GM19099 (cell line): ENCODE data around the gene LINGO1.

Experiments
- POLR2A ChIP-seq: IDR thresholded peaks from 3 replicates; pipeline ENCODE4 v1.6.1; 2011; ENCODE audit warnings: low read depth; ENCODE audit not compliant: insufficient read length; ENCODE audit errors: extremely low read depth

The LINGO1 gene

DNA sequence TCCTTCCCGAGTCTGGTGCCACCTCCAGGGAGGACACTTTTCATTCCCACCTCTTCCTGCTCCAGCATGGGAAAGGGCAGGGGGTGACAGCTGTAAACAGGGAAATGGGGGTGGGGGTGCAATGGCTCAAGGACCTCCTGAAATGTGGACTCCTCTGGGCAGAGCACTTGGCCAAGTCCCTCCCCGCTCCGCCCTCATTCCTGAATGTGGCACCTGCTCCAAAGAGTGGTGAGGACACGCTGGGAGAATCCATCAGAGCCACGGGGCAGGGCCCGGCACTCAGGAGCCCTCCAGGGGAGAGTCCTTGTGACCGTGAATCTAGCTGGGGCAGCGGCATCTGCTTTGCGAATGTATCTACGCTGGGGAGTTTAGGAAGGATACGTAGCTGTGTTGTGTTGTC, 11.1 kb upstream of the LINGO1 start:
- TF ChIP-seq POLR2A, result no peak

DNA sequence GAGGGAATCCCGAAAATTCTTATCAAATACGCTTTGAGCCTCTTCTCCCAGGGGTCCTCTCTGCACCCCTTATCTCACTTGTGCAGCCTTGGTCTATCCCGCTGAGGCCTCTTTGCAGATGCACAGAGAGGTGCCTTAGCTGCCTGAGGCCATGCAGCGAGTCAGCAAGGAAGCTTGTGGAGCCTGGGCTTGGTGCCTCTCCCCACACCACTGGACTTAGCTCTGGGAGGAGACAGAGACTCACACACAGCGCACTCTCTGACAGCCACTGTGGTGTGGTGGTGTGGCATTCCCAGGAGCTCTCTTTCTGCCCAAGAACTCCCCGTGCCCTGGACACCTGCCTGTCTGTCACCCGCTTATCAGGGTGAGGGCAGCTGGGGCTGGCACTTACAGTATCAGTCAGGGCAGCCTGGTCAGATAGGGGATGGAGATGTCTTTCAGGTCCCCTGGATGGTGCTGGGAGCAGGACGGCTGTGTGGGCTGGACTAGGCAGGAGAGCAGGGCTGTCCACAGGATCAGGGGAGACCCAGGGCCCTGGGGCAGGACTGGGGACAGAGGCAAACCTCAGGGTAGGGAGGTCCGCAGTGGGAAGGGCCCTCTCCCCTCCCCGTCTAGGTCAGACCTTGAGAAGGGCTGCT, 10.2 kb upstream of the LINGO1 start:
- TF ChIP-seq POLR2A, result no peak

DNA sequence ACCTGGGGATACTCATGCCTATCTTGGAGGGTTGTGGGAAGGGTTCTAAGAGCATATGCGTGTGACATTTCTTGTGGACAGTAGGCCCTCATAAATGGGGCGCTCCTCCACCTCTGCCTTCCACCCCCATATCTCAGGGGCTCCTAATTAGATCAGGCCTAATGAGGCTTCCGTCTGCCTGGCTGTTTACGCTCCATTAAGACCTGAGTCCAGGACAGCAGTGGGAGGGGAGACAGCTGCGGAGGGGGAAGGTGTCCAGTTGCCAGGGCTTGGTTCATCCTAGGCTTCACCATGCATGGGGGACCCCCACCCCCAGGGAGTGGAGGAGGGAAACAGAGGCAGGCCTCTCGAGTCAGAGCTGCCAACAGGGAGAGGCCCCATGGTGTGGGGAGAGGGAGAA, 9.3 kb upstream of the LINGO1 start:
- no peak for TF ChIP-seq POLR2A

DNA sequence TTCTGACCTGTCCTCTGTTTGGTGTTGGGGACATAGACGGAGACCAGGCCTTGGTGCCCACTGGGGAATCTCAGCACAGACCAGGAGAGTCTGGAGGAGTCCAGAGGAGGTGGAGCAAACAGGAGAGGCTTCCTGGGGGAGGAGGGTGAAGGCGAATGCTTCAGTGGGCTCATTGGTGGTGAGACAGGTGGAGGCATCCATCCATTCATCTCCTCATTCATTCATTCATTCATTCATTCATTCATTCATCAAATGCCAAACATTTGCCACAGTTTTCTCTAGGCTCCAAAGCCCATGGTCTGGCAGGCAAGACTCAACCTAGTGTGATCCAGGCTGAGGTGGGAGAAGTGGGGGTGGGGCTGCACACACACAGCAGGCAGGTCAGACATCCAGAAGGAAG, 7.9 kb upstream of the LINGO1 start:
- TF ChIP-seq POLR2A, result no peak

DNA sequence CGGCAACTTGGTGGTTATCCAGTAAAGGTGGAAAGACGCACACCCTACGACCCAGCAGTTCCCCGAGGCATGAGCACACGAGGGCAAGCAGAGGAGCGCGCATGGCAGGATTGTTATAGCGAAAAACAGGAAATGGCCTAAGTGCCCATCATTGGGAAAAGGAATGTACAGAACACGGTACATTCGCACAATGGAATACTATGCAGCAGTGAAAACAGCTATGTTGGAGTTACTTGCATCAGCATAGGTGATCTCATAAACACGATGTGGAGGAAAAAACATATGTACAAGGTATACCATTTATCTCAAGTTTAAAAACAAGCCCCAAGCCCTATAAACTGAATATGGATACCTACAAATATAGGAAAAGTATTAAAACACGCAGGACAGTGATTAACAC, 6.7 kb upstream of the LINGO1 start:
- TF ChIP-seq POLR2A, result no peak

DNA sequence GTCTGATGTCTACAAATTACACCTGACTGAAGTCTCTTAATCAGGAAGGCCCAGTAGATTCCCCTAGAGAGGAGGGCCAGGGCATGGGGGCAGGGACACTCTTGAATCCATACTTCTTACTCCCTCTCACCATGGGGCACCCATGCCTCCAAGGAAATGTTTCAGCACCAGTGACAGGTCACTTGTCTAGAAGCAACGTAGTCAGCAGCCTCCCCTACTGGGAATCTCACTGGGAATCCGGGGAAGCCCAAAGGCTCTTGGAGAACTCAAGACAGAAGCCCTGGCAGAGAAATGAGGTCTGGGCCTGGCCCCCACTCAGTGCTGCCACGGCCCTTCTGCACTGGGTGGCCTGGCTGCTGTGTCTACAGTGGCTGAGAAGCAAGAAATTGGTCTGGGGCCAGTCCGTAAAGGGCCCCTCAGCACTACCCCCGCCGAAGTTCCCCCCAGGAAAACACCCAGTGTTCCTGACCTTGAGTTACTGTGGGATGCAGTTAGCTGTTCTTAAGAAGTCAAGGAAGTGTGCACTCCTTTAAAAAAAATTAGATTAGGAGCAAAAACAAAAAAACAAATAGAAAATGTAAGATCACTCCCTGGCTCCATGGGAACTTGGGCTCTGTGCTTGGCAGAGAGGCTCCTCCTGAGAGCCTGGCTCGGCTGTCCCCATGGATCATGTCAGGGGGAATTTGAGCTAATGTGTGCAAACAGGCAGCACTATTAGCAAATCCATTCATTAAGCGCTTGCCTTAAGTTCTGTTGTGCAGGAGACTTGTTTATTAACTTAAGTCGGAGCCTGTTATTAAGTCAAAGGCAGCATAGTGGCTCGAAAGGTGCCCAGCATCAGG, 5.4 kb upstream of the LINGO1 start:
- no peak for TF ChIP-seq POLR2A

DNA sequence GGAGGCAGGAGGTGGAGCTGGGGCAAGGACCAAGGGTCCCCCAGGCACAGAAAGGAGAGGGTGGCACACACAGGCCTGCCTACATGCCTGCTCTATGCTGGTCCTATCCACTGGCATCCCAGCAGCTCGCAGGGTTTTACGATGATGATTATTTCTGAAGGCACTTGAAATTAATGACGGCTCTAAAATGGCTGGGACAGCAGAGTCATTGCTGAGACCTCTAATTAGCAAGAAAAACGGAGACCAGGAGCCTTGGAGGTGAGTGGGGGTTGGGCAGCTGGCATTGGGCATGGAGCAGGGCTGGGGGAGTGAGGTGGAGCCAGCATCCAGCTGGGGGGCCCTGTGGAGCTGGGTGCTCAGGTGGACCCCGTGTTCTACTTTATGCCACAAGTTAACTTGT, 3.5 kb upstream of the LINGO1 start:
- TF ChIP-seq POLR2A, result no peak

DNA sequence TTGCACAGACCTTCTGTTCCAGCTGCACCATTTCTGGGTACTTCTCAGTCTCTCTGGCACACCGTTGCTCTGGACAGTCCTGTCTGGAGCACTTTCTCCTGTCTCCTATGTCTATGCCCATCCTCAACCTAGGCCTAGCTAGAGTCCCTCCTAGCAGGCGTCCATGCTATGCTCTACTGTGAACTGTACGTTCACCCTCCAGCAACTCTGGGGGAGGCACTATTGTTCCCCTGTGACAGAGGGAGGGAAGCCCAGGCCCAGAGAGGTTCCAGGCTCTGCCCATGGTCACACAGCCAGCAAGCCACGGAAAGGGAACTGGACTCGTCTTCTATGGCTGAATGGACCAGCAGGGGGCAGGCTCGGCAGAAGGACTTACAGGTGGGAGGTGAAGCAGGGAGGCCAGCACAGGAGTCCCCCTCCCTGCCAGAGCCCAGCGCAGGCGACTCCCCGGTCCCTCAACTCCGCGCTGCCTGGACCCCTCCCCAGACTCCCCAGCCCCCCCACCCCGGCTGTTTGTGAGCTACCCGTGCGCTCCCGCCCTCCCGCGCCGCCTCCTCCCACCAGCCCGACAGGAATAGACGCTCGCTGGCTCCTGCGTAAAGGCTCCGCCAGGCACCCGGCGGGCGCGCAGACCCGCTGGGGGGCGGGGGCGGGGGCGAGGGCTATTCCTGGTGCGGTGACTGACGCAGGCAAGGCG, 1.7 kb upstream of the LINGO1 start:
- TF ChIP-seq POLR2A, result no peak

DNA sequence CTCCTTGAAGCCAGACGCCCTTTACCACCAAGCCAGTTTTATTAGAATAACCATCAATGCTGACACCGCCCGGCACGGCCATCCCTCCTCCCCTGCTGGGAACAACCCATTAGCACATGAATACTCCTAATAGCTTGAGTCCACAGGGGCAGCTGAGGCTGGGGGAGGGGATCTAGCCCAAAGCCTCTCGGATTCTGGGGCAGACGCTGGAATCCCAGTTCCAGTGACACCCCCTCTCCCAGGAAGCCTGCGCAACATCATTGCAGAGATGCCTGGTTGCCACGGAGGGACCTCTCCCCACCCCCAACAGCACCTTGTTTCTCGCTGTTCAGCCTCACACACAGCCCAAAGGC, 1.2 kb upstream of the LINGO1 start:
- TF ChIP-seq POLR2A, result no peak

DNA sequence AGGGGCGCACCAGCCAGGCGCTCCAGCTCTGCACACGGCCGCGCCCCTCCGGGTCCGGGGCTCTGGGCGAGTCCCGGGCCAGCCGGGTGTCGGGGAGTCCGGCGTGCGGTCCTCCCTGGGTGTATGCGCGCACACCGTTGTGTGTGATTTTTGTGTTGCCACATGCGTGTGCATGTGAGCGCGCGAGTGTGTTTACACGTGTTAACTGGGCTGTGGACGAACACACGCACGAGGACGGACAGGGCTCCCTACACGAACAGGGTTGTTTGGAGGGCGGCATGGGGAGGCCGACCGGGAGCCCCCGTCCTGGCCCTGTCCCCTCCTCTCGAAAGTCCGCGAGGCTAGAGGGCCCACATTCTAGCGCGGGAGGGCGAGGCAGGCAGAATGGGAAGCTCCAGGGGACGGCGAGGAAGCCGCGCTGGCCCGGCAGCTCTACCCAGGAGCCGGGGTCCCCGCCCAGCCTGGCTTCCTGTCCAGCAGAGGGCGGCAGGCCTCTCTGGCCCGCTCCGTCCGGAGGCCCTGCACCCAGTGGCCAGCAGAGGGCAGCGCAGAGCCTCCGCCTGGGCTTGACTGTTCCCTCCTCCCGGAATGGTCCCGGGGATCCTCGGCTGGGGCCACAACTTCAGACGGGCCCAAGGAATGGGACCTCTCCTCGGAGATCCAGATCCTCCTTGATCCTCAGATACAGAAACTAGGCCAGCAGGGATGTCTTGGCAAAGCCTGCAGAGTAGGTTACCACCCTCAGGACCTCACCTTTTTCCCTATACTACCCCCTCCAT, 611 bp upstream of the LINGO1 start:
- no peak for TF ChIP-seq POLR2A

DNA sequence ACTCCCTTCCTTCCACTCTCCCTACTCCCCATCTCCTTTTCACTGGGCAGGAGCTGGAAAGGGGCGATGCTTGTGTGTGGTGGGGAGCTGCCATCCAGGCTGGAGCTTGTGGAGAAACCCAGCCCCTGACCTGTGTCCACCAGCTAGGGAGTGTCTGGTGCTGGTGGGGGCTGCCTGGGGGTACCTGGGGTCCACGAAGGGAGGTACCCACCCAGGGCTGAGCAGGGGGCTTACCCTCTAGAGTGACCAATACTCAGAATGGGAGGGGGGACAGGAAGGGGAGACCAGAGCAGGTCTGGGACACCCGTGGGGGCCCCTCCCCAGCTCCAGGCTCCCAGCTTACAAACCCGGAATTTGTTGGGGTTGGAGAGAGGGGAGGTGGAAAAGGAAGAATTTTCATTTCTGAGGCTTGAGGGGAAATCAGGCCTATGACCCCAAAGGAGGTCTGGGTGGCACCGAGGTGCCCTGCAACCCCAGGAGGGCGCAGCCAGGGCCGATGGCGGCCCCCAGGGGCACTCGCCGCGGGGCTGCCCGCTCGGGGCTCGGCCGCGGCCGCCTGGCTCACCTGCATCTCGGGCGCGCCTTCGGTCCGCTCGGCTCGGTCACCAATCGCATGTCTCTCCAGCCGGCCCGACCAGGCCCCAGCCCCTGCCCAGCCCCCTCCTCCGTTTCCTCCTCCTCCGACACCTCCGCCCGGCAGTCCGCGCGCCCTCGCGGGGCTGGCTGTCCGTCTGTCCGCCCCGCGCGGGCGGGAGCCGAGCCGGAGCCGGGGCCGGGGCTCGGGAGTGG, 773 bp downstream of the LINGO1 start:
- TF ChIP-seq POLR2A, result no peak

DNA sequence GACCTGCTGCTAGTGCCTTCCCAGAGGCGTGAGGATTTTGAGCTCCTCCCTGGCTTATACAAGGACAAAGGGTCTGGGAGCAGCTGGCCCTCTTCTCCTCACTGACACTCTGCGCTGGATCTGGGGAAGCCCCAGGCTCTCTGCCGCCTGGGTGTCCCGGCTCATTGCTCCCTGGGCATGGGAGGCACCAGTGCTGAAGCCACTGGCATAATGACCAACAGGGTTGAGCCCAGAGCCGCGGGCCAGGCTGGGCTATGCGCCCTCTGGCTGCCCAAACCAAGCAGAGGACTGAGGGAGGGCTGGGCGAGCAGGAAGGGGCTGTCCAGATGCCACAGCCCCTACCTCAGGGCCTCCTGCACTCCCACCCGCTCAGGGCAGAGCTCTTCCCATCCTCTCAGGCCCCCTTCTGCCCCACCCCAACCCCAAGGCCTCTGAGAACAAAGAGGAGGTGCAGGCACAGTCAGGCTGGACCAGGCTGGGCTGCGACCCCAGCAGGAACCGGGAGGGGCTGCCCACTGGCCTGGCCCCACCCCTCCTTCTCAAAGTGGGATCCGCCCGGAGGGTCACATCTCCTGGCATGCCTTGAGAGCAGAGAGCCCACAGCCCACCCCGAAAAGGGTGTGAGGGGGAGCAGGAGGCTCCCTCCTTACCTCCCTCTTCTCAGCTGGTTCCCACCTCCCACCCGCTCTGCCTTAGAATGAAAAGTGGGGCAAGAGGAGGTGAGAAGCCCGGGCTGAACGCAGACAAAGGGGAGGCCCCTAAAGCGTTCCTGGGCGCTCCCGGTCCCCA, 1.6 kb downstream of the LINGO1 start:
- TF ChIP-seq POLR2A, result no peak

DNA sequence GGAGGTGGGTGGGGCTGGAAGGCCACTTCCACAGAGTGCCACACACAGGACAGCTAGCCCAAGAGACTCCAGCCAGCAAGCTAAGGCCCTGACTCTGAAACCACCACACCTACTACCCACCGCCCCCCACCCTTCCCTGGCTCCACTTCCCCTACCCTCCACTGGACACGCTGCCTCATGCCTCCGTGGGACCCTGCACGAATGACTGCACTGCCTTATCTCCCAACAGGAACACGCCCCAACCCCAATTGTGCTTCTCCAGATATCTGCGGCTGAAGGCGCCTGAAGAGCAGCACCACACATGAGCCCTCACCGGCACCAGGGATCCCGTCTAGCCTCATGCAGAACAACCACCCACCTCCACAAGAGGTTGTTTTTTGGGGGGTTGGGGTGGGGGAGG, 2.7 kb downstream of the LINGO1 start:
- no peak for TF ChIP-seq POLR2A
